GM12892 (cell line): ENCODE results near the gene MARCKS.

ENCODE experiments used
- POLR2A ChIP-seq: IDR thresholded peaks from 2 replicates; pipeline ENCODE4 v1.6.1; 2011; ENCODE audit warnings: low read depth, low read length, control low read depth
- POLR2AphosphoS5 ChIP-seq: IDR thresholded peaks from 2 replicates; pipeline ENCODE4 v1.6.1; 2011; ENCODE audit warnings: low read depth, low read length, control low read depth
- TAF1 ChIP-seq: IDR thresholded peaks from 2 replicates; pipeline ENCODE4 v1.6.1; 2011; ENCODE audit warnings: low read depth, mild to moderate bottlenecking, control low read depth, low read length, borderline replicate concordance

DNA sequence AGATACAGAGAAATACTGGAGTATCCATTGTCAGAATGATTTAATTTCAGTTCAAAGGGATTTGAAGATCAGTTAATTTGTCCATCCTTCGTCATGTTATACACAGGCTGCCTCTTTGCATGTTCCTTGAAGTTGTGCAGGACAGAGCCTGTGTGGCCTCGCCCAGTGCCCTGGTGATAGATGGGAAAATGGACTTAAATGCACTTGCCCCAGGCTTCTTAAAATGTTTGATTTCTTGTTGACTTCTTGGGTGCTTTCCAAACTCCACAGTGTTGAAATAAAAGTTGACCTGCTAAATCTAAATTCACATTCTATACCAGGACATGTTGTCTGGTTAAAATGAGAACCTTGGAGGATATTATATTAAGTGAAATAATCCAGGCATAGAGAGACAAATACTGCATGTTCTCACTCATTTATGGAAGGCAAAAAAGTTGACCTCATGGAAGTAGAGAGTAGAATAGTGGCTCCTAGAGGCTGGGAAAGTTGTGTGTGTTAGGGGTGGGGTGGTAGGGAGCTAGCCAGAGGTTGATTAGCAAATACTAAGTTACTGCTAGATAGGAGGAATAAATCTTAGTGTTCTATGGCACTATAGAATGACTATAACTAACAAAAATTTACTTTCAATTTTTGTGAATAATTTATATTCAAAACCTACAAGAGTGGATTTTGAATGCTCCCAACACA, 25.3 kb downstream of the MARCKS start:
- TF ChIP-seq POLR2A (no peak), POLR2AphosphoS5 (no peak), TAF1 (no peak)
